A673 (cell line): ENCODE measurements around the gene SFSWAP.

ENCODE experiments used
- CTCF ChIP-seq: fragments of 300-800, 200-600 bp; sonication (generic); conservative IDR thresholded peaks from 2 replicates; pipeline ENCODE4 v1.5.1; 2017; ENCODE audit warnings: low read depth, mild to moderate bottlenecking, antibody characterized with exemption, low read length, moderate library complexity, mixed read lengths
- EZH2 ChIP-seq: fragments of 200-600 bp; sonication (generic); IDR thresholded peaks from 2 replicates; pipeline ENCODE4 v1.6.1; 2017; ENCODE audit warnings: borderline replicate concordance, low read depth, mild to moderate bottlenecking, mixed read lengths, antibody characterized with exemption, low read length; ENCODE audit not compliant: poor library complexity, severe bottlenecking

GRCh38 chr12:131796411-131796736 lies 85.5 kb downstream of the SFSWAP start:
- TF ChIP-seq CTCF: no peak
- TF ChIP-seq EZH2: no peak
